ENCODE data around the gene MLF2.

- TF ChIP-seq, protein P1, sequence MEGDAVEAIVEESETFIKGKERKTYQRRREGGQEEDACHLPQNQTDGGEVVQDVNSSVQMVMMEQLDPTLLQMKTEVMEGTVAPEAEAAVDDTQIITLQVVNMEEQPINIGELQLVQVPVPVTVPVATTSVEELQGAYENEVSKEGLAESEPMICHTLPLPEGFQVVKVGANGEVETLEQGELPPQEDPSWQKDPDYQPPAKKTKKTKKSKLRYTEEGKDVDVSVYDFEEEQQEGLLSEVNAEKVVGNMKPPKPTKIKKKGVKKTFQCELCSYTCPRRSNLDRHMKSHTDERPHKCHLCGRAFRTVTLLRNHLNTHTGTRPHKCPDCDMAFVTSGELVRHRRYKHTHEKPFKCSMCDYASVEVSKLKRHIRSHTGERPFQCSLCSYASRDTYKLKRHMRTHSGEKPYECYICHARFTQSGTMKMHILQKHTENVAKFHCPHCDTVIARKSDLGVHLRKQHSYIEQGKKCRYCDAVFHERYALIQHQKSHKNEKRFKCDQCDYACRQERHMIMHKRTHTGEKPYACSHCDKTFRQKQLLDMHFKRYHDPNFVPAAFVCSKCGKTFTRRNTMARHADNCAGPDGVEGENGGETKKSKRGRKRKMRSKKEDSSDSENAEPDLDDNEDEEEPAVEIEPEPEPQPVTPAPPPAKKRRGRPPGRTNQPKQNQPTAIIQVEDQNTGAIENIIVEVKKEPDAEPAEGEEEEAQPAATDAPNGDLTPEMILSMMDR (IDR thresholded peaks at IDR 0.05; ENCODE audit: poor library complexity, severe bottlenecking): no peak
- TF ChIP-seq RAD21 (conservative IDR thresholded peaks at IDR 0.05) (no peak), EZH2 (IDR thresholded peaks at IDR 0.05; ENCODE audit: borderline replicate concordance, insufficient read depth, low read length, poor library complexity, severe bottlenecking) (no peak)
These were observed 54.4 kb downstream of the MLF2 start for GRCh38 chr12:6698352-6699046.
